Activated CD8-positive, alpha-beta memory T cell treated with anti-CD3 and anti-CD28 coated beads for 1 hour (primary cell): ENCODE data around the gene PIK3CD.

Source experiments
- DNase-seq, 2 donors: peaks; one replicate each; pipeline ENCODE4 v3.0.0-alpha.2; 2020; ENCODE audit warnings: low read depth in 1 of 2; ENCODE audit errors: extremely low read depth in 1 of 2

Gene PIK3CD

GRCh38 chr1:9651565-9652378 is at the start of gene PIK3CD:
Gene PIK3CD (plus strand): TSS chr1:9651731. CDS start chr1:9710456, 58,725 bp downstream.
- DNase-seq, result no peak

- no peak for DNase-seq
Measured at GRCh38 chr1:9601942-9602793, 49.4 kb upstream of the PIK3CD start.

- no peak for DNase-seq
Measured at GRCh38 chr1:9602794-9603167, 48.8 kb upstream of the PIK3CD start.

GRCh38 chr1:9603307-9603706 is 48.2 kb upstream of the PIK3CD start:
- DNase-seq, result no peak

- no peak for DNase-seq
Measured at GRCh38 chr1:9603766-9604753, 47.5 kb upstream of the PIK3CD start.

- no peak for DNase-seq
Measured at GRCh38 chr1:9604836-9605235, 46.7 kb upstream of the PIK3CD start.

GRCh38 chr1:9605946-9606455 is 45.5 kb upstream of the PIK3CD start:
- no peak for DNase-seq

GRCh38 chr1:9606458-9606857 is 45.1 kb upstream of the PIK3CD start:
- no peak for DNase-seq

- DNase-seq, result no peak
Measured at GRCh38 chr1:9606948-9607347, 44.6 kb upstream of the PIK3CD start.

GRCh38 chr1:9607352-9607751 is 44.2 kb upstream of the PIK3CD start:
- DNase-seq, result no peak

- DNase-seq, result no peak
Measured at GRCh38 chr1:9609998-9610397, 41.5 kb upstream of the PIK3CD start.

- no peak for DNase-seq
Measured at GRCh38 chr1:9610548-9610947, 41.0 kb upstream of the PIK3CD start.

GRCh38 chr1:9611716-9612115 is 39.8 kb upstream of the PIK3CD start:
- DNase-seq, result no peak

- no peak for DNase-seq
Measured at GRCh38 chr1:9612162-9612845, 39.2 kb upstream of the PIK3CD start.

- DNase-seq, result no peak
Measured at GRCh38 chr1:9612871-9613624, 38.5 kb upstream of the PIK3CD start.

- DNase-seq, result no peak
Measured at GRCh38 chr1:9613625-9614299, 37.8 kb upstream of the PIK3CD start.

GRCh38 chr1:9615316-9616063 is 36.0 kb upstream of the PIK3CD start:
- DNase-seq, result peak in 1 of 2 donors; percentile 35
